Activated CD4-positive, alpha-beta T cell treated with anti-CD3 and anti-CD28 coated beads, Interleukin-2, amount 50 U/mL, for 48 hours (primary cell): ENCODE results near the gene FBXW2.

Experiments
- DNase-seq, 2 experiments: peaks; one replicate each; pipeline ENCODE4 v3.0.0-alpha.2; 2020

FBXW2 gene

GRCh38 chr9:120712539-120713031 lies 80.6 kb downstream of the FBXW2 start:
- DNase-seq, result no peak

GRCh38 chr9:120711841-120712538 lies 81.2 kb downstream of the FBXW2 start:
- DNase-seq, result no peak

GRCh38 chr9:120711354-120711753 lies 81.9 kb downstream of the FBXW2 start:
- no peak for DNase-seq

DNA sequence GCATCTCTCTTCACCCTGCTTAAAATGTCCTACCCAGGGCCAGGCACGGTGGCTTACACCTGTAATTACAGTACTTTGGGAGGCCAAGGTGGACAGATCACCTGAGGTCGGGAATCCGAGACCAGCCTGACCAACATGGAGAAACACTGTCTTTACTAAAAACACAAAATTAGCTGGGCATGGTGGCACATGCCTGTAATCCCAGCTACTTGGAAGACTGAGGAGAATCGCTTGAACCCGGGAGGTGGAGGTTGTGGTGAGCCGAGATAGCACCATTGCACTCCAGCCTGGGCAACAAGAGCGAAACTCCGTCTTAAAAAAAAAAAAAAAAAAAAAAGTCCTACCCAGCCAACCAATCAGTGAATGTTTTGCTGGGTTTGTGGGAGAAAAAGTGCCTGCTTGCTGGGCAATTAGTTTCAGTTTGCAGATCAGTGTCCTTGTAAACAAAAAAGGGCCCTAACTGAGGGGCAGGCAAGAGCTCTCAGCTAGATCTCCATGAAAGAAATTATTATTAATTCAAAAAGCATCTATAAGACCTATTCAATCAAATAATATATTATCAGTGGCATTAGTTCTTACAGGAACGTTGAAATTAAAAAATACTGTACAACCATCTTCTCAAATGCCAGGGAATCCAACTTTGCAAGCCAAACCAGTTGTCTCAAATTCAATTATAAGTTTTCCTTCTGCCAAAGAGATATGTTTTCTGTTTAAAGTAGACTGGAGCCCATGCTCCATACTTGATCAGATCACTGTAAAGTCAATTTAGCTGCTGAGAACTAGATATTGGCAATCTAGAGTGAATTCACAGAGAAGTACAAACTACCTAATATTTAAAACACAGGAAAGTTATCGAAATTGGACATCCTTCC lies 82.9 kb downstream of the FBXW2 start:
- DNase-seq, result peak in 1 of 2 experiments; percentile 13

DNA sequence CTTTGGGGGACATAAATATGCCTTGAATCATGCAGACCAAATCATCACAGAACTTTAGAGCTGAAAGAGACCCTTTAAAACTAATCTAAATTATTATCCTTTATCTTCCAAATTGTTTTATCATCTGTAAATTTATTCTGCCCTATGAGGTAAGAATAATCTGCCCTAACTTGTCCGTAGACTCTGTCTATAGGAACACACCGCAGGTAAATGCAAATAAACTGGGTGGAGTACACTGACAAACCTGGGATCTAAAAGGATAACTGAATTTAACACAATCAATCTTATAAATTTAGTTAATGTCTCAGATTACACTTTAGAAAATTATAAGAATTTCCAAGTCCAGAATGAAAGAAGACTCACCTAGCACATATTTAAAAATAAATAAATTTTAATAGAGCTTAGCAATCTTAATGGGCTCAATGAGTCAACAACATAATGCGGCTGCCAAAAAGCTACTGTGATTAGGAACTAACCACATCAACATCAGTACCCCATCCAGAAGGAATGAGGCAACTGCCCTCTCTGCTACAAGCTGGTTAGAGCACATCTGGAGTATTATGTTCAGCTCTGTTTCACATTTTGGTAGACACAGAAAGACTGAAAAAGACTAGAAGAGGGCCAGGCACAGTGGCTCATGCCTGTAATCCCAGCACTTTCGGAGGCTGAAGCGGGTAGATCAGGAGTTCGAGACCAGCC lies 84.5 kb downstream of the FBXW2 start:
- no peak for DNase-seq

DNA sequence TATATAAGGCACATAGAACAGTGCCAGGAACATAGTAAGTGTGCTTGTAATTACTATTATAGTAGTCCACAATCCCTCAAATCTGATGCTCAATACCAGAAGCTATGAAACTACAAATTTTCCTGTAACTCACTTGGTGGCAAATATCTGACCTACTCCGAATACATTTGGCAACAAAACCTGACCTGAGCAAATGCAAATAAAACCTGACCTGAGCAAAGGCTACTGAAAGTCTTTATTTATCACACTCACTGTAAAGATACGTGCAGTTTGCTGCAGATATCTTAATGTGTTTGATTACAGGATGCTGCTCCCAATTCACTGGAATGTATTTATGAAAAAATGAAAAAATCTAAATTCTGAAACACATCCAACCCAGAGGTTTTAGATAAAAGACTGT lies 86.0 kb downstream of the FBXW2 start:
- DNase-seq, result no peak
